ENCODE measurements around the gene OR3A2.
A peak's percentile ranks its signal among the peaks of the same experiment; 100 is the strongest.
"Not testable (repeated sequence)": the region's sequence is repeated elsewhere in the genome, so short reads cannot be mapped to it uniquely, and the experiment has no call there.

OR3A2 gene

DNA sequence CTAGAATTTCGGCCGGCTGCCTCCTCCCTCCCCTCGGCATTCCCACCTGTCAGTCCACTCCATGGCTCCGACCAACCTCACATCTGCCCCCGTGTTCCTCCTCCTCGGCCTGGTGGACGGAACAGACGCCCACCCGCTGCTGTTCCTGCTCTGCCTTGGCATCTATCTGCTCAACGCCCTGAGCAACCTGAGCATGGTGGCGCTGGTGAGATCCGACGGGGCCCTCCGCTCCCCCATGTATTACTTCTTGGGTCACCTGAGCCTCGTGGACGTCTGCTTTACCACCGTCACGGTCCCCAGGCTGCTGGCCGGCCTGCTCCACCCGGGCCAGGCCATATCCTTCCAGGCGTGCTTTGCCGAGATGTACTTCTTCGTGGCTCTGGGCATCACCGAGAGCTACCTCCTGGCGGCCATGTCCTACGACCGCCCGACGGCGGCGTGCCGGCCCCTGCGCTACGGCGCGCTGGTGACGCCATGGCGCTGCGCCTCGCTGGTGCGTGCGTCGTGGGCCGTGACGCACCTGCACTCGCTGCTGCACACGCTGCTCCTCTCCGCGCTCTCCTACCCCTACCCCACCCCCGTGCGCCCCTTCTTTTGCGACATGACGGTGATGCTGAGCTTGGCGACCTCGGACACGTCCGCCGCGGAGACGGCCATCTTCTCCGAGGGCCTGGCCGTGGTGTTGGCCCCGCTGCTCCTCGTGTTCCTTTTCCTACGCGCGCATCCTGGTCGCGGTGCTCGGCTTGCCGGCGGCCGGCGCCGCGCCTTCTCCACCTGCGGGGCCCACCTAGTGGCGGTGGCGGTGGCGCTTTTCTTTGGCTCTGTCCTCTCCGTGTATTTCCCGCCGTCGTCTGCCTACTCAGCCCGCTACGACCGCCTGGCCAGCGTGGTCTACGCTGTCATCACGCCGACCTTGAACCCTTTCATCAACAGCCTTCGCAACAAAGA, at the start of gene OR3A2:
Gene OR3A2, minus strand, starts transcription at position 440 of the 948 bp plus-strand sequence.
- peak; percentile 40 for DNase-seq

DNA sequence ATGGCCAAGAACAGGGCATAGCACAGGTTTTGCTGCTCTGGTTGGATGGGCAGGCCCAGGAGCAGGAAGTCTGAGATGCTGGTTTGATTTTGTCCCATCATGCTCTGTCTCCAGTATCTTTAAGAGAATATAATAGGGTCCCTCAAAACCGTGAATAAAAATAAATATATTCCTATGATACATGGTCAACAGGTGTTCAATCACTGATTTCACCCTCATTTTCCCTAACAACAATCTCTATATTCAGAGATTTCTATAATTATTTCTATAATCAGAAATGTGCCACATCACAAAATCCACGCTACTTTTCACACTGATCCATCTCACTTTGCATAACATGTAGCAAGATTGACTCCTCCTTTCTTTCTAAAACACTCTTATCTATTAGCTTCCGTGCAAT, 47.6 kb upstream of the OR3A2 start, which contains the start of gene OR1E2:
Gene OR1E2, minus strand, starts transcription at position 101 of the 400 bp plus-strand sequence. Its CDS starts 0 bp downstream, at position 101.
- no peak for DNase-seq

DNA sequence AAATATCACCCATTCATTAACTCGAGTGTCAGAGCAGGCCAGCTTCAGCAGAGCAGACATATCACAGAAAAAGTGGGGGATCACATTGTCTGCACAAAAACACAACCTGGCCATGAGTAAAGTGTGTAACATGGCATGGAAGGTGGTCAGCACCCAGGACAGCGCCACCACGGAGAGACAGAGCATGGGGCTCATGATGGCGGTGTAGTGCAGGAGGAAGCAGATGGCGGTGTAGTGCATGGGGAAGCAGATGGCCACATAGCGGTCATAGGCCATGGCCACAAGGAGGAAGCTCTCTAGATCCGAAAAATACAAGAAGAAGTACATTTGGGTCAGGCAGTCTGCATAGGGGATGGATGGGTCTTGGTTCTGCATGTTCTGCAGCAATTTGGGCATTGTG, 47.1 kb upstream of the OR3A2 start:
- peak; percentile 6 for DNase-seq

DNA sequence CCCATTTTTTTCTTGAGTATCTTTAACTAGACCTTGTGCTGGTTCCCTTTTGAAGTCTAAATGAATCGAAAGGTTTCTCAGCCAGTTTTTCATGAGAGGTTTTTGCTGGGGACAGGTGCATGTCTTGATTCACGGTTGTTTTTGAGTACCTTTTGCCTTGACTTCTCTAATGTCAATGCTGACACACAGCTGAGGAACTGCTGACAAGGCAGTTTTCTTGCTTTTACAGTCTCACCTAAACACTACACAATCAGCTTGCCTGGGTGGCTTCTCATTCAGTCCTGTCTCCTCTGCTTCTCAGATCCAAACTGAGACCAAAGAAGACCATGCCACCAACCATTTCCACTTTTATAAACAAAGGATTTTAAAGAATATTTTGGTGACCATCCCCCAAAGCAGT, 32.1 kb upstream of the OR3A2 start:
- no peak for DNase-seq

DNA sequence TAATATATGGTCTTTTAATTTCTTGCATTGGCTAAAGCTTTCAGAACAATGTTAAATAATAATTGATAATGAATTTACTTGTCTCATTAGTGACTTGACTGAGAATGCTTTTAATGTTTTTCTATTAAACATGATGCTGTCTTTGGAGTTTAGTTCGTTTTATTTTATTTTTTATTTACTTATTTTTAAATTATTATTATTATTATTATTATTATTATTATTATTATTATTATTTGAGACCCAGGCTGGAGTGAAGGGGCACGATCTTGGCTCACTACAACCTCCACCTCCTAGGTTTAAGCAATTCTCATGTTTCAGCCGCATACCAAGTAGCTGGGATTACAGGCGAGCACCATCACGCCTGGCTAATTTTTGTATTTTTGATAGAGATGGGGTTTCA, 29.5 kb upstream of the OR3A2 start:
- no peak for DNase-seq

DNA sequence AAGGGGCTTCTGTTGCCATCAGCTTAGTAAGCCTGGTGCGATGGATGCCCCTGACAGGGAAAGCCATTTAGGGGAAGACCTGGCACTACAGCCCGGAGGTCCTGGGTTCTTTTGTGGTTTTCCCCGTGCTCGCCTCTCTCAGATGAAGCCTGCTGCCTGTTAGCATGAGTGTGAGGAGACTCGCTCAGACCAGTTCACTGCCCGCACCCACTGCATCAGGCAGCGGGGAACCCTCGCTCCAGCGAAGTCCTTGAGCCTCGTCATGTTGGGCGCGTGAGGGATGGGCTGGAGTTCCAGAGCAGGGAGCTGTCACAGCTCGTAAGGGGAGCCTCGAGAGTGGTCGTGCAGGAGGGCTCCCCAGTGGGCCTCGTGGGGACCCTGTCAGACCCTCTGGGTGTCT, 26.1 kb upstream of the OR3A2 start:
- DNase-seq, result not testable (repeated sequence)

DNA sequence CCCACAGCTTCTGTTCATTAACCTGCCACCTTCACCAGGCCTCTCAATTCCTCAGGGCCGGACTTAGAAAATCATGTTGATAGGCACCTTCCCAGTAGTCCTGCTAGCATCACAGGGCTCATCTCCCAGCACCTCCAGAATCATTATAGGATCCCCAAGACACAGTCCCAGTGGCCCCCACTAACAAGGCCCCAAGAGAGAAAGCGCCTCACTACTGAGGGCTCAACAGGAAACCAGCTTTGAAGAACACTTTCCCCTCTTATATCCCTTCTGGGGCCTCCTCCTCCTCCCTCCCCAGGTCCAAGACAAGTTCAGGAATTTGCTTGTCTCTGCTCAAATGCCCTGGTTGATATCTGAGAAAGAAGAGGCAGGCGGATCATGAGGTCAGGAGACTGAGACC, 25.0 kb upstream of the OR3A2 start, which contains the start of gene OR3A3:
Gene OR3A3, plus strand, starts transcription at position 301 of the 400 bp plus-strand sequence.
- no peak for DNase-seq

DNA sequence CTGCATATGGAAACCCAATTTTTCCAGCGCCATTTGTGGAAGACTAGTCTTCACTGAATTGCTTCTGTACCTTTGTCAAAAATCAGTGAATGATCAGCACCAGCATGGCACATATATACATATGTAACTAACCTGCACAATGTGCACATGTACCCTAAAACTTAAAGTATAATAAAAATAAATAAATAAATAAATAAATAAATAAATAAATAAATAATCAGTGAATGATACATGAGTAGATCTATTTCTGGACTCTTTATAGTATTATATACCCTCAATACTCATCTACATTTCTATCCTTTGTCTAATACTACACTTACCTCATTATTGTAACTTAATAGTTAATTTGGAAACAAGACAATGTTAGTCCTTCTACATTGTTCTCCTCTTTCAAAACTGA, 17.7 kb upstream of the OR3A2 start:
- DNase-seq, result not testable (repeated sequence)

DNA sequence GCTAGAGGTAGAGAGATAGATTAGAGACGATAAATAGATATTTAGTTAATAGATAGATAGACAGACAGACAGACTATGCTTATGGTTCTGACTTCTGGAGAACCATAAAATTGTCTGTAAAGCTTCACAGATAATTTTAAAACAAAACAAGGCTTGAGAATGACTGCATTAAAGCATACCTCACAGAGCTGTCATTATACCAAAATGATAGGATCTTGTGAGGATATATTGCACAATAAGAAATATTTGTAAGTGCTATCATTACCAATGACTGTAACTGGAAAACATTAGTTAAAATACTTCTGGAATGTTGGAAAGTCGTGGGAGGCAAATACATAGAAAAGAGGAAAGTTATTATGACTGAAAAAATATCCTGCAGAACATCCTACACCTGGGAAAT, 15.7 kb upstream of the OR3A2 start:
- DNase-seq, result no peak

DNA sequence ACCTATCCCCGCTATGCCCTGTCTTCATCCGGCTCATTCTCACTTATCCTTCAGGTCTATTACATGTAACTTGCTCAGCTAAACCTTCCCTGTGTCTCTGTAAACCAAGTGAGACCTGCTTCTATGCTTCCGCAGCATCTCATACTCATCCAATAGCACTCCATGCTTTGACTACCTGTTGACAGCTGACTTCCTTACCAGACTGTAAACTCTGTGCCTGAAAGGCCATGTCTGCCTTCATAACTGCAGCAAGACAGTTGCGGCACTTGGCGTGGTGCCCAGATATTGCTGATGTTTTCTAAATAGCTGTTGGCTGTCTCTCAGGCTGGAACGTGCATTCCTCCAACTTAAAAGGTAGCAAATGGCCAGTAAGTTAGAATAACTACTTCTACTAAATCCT, 13.9 kb upstream of the OR3A2 start:
- DNase-seq, result no peak

DNA sequence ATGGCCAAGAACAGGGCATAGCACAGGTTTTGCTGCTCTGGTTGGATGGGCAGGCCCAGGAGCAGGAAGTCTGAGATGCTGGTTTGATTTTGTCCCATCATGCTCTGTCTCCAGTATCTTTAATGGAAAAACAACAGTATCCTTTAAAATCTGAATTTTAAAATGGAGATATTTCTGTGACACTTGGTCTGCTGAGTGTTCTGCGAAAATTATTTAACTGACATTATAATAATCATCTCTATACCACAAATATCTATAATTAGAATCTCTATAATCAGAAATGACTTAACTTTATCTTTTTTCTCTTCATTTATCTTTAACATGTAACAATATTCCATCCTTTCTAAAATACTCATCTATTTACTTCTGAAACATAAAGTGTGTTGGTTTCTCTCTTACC, 12.2 kb upstream of the OR3A2 start, which contains the start of gene OR1E1:
Gene OR1E1, minus strand, starts transcription at position 101 of the 400 bp plus-strand sequence. Its CDS starts 0 bp downstream, at position 101.
- DNase-seq, result no peak

DNA sequence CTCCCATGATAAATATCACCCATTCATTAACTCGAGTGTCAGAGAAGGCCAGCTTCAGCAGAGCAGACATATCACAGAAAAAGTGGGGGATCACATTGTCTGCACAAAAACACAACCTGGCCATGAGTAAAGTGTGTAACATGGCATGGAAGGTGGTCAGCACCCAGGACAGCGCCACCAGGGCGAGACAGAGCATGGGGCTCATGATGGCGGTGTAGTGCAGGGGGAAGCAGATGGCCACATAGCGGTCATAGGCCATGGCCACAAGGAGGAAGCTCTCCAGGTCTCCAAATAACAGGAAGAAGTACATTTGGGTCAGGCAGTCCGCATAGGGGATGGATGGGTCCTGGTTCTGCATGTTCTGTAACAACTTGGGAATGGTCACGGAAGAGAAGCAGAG, 11.7 kb upstream of the OR3A2 start:
- DNase-seq, result not testable (repeated sequence)

DNA sequence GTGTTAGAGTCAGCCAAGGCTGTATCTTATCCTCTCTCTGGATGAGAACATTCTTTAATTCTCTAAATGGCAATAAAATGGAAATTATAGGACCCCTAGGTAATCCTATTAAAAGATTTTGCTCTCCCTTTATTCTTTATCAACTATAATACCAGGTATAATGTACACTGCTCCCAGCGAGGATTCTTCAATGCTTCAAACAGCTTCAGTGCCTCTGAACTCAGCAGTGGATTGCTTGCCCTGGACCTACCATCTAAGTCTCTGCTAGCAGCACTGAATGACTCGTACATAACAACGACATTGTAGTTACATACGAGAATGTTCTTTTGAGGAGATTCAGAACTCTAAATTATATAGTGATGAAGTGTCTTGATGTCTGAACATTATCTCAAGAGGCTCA, 3.7 kb upstream of the OR3A2 start:
- no peak for DNase-seq

DNA sequence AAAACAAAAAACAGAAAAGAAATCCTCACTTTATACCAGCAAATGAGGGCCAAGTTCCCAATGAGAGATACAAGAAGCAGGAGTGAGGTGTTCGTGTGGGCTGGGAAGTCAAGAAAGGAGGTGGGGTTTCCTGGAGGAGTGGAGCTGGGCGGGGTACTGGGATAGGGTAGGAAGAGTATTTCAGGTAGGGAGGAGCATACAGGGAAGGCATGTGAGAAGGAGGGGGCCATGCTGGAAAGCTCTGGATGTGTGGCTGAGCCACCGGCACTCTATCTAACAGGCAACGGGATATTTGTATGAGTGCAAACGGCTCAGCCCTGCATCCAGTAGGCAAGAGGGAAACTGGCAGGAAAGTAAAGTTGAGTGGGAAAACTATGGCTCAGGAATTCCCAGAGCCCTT, 4.2 kb downstream of the OR3A2 start:
- DNase-seq, result no peak

DNA sequence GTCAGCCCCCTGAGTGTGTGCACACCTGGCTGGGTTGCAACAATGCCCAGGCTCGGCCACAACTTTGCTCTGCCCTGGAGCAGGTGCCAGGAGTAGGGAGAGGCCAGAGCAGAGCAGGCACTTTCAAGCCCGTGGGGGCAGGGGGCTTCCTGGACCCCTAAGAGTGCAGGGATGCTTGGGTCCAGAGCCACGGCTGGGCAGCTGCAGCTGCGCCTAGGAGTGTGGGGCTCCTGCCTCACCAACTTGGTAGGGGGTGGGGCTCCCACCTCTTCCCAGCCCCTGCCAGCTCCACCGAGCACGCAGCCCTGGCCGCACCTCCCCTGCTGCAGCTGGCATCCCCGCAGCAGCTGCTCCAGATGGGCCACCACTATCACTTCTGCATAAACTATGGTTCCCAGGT, 7.8 kb downstream of the OR3A2 start:
- no peak for DNase-seq

DNA sequence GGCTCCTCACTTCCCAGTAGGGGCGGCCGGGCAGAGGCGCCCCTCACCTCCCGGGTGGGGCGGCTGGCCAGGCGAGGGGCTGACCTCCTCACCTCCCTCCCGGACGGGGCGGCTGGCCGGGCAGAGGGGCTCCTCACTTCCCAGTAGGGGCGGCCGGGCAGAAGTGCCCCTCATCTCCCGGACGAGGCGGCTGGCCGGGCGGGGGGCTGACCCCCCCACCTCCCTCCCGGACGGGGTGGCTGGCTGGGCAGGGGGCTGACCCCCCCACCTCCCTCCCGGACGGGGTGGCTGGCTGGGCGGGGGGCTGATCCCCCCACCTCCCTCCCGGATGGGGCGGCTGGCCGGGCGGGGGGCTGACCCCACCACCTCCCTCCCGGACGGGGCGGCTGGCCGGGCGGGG, 14.9 kb downstream of the OR3A2 start:
- DNase-seq, result not testable (repeated sequence)

DNA sequence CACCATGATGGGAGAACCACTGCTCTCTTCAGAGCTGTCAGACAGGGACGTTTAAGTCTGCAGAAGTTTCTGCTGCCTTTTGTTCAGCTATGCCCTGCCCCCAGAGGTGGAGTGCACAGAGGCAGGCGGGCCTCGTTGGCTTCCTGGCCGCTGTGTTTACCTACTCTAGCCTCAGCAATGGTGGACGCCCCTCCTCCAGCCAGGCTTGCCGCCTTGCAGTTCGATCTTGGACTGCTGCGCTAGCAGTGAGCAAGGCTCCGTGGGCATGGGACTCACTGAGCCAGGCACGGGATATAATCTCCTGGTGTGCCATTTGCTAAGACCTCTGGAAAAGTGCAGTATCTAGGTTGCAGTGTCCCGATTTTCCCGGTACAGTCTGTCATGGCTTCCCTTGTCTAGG, 43.3 kb downstream of the OR3A2 start:
- not testable (repeated sequence) for DNase-seq

DNA sequence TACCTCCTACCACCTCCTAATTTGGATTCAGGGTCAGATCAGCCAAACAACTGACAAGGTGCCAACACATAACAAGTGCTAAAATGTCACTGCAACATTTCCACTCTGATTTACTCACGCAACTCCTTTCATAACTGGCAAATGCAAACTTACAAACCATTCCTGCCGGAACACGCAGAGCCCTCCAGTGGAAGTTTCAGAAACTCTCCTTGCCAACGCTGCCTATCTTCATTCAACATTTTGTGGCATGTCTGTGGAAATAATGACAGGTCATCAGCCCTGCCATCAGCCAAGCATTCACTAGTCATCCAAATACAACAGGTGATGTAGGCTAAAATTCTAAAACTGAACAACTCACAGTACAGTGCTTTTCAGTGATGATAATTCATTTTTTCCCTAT, 50.2 kb downstream of the OR3A2 start:
- no peak for DNase-seq

DNA sequence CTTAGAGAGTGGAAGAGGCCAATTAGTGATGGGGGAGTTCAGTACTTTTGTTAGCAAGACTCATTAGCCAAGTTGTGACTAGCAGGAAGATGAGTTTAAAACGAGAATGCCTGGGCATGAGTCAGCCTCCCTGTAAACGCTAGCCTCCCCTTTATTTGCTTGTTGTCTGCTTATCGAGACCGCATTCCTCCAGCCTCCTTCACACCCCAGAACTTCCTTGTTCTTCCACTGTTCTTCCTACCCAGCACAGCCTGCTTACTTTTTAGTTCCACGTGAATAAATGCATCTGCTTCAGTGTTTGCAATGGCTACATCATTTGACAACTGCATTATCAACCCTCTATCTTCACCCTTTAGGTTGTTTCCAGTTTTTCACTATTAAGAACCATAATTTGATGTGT, 67.8 kb downstream of the OR3A2 start:
- no peak for DNase-seq

DNA sequence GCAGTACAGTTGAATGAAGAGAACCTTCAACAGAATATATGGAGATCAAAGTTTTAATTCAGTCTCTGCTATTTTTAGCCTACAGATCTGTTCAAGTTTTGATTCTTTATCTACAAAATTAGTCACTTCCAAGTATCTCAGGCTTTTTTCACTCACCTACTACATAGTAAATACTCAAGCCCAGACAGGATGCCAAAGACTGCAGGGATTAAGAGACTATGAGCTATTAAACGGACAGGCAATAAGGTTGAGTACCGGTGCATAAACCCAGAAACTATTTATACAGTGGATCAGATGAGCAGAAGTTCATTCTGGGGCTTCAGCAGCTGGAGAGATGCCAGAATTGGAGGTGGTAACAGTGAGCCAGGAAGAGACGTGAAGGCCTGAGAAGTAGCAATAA, 69.3 kb downstream of the OR3A2 start:
- no peak for DNase-seq

DNA sequence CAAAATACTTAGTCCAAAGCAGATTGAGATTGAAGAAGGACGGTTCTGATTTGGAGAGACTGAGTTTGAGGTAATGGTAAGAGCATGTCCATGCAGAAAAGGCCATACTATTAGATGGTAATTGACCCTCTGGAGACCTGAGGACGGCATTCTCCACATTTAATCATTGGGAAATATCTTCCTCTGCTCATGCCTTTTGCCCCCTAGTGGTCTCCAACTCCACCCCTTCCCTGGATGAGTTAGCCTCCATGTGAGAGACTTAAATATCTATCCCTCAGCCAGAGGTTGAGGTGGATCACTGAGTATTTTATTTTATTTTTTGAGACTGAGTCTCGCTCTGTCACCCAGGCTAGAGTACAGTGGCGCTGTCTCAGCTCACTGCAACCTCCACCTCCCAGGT, 77.5 kb downstream of the OR3A2 start:
- DNase-seq, result no peak

DNA sequence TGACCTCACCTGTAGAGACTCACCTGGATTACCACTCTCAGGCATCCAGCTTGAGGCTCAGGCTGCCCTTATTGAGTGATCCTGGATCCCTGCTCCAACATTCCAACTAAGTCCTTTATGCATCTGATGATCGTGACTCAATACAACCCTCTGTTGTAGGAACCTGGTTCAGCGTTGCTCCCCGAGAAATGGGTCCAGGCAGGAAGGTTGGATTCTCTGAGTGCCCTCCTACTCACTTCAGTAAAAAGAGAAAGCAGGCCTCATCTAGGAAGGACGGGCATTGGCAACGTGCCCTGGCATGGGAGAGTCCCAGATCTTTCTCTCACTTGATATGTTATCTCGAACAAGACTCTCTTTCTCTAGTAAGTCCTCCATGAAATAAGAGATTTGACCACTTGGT, 87.8 kb downstream of the OR3A2 start, which contains the start of gene OR3A1:
Gene OR3A1, minus strand, starts transcription at position 101 of the 400 bp plus-strand sequence. CDS start 5,778 bp downstream, outside the sequence.
- no peak for DNase-seq

DNA sequence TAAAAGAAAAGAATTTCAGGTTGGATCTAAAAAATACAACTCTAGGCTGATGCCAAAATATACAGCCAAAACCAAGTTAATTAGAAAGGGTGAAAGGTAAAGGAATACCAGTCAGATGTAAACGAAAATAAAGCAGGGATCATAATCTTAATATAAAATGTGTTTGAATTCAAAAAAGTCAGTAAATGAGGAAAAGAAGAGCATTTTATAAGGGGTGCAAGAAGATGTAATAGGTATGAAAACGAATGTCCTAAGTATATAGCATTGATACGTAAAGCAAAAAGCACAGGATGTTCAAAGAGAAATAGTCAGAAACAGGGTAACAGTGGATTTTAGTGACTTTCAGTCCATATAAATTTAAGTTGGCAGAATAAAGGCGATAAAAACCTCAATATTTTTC, 90.5 kb downstream of the OR3A2 start:
- no peak for DNase-seq

DNA sequence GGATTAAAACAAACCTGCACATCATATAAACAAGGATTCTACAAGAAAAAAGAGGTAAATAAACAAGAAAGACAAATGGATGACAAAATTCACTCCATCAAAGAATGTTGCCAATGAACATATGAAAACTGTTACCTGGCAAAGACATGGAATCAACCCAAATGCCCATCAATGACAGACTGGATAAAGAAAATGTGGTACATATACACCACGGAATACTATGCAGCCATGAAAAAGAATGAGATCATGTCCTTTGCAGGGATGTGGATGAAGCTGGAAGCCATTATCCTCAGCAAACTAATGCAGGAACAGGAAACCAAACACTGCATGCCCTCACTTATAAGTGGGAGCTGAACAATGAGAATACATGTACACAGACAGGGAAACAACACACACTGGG, 92.6 kb downstream of the OR3A2 start:
- not testable (repeated sequence) for DNase-seq
